Fibroblast of skin of right biceps (primary cell): ENCODE data around the gene MED9.

Experiments
- DNase-seq: peaks from one replicate; pipeline ENCODE4 v3.0.0-alpha.2; 2013

The MED9 gene

GRCh38 chr17:17505610-17506171 lies 28.9 kb downstream of the MED9 start:
- no peak for DNase-seq

- DNase-seq, result no peak
Observed at GRCh38 chr17:17506181-17506741, 29.5 kb downstream of the MED9 start.

- no peak for DNase-seq
Observed at GRCh38 chr17:17506893-17507464, 30.2 kb downstream of the MED9 start.

GRCh38 chr17:17507465-17508011 lies 30.7 kb downstream of the MED9 start:
- no peak for DNase-seq

GRCh38 chr17:17508019-17508535 lies 31.3 kb downstream of the MED9 start:
- DNase-seq, result no peak

- no peak for DNase-seq
Observed at GRCh38 chr17:17508646-17509591, 32.1 kb downstream of the MED9 start.

GRCh38 chr17:17509601-17510425 lies 33.0 kb downstream of the MED9 start:
- no peak for DNase-seq

- no peak for DNase-seq
Observed at GRCh38 chr17:17510456-17511292, 33.9 kb downstream of the MED9 start.

GRCh38 chr17:17511293-17511741 lies 34.5 kb downstream of the MED9 start:
- DNase-seq, result no peak

GRCh38 chr17:17511881-17512858 lies 35.4 kb downstream of the MED9 start:
- DNase-seq, result peak; percentile 89

GRCh38 chr17:17512866-17513265 lies 36.1 kb downstream of the MED9 start:
- DNase-seq, result no peak

GRCh38 chr17:17513626-17514025 lies 36.8 kb downstream of the MED9 start:
- no peak for DNase-seq

GRCh38 chr17:17514361-17514992 lies 37.7 kb downstream of the MED9 start:
- no peak for DNase-seq

GRCh38 chr17:17514993-17515933 lies 38.5 kb downstream of the MED9 start:
- peak; percentile 90 for DNase-seq

GRCh38 chr17:17515934-17516930 lies 39.4 kb downstream of the MED9 start:
- peak; percentile 87 for DNase-seq

- DNase-seq, result no peak
Observed at GRCh38 chr17:17516941-17517720, 40.3 kb downstream of the MED9 start.
